MCF 10A (cell line): ENCODE measurements around the gene ZNF311. TPM values are rescaled to one million over a fixed set of nuclear protein-coding genes. Genes with fewer than 3 reads are reported as not detected.

Experiments
- BruUV-seq: library from RNA; stranded (reverse); fragments of 400-500 nt; replicated peaks from 2 replicates; lab custom pipeline; 2021; lab: Mats Ljungman, UMichigan
- CTCF ChIA-PET: fragments of 300-600 bp; sonication (Branson Sonifier 250); formaldehyde crosslinking; extraction: SDS; loops from one replicate; lab custom pipeline; 2021; ENCODE audit warnings: antibody characterized with exemption, inconsistent platforms; lab: Yijun Ruan, JAX
- POLR2A ChIA-PET: fragments of 300-600, 350-650 bp; sonication (Branson Sonifier 250); formaldehyde crosslinking; extraction: SDS; loops from one replicate; lab custom pipeline; 2020; ENCODE audit warnings: antibody characterized with exemption, inconsistent platforms; lab: Yijun Ruan, JAX
- DNase-seq: peaks from one replicate; pipeline ENCODE4 v3.0.0-alpha.2; 2018; ENCODE audit not compliant: unreplicated experiment
- H3K27ac Mint-ChIP-seq: one replicate; pipeline ENCODE4 v1.8.0; 2022; ENCODE audit warnings: mild to moderate bottlenecking, low read depth, mixed read lengths; ENCODE audit not compliant: unreplicated experiment
- H3K27me3 Mint-ChIP-seq: one replicate; pipeline ENCODE4 v1.8.0; 2022; ENCODE audit warnings: mixed read lengths; ENCODE audit not compliant: insufficient read depth, unreplicated experiment
- H3K36me3 Mint-ChIP-seq: one replicate; pipeline ENCODE4 v1.8.0; 2022; ENCODE audit warnings: mild to moderate bottlenecking, moderate library complexity, mixed read lengths; ENCODE audit not compliant: insufficient read depth, unreplicated experiment
- H3K4me1 Mint-ChIP-seq: one replicate; pipeline ENCODE4 v1.8.0; 2022; ENCODE audit warnings: mixed read lengths; ENCODE audit not compliant: insufficient read depth, unreplicated experiment
- H3K4me3 Mint-ChIP-seq: one replicate; pipeline ENCODE4 v1.8.0; 2022; ENCODE audit warnings: mild to moderate bottlenecking, moderate library complexity, mixed read lengths; ENCODE audit not compliant: unreplicated experiment
- H3K9me3 Mint-ChIP-seq: one replicate; pipeline ENCODE4 v1.8.0; 2022; ENCODE audit warnings: mixed read lengths; ENCODE audit not compliant: unreplicated experiment
- CTCF ChIP-seq: fragments of 200-600 bp; IDR thresholded peaks from one replicate; pipeline ENCODE4 v1.8.0; 2022; ENCODE audit warnings: antibody characterized with exemption, mild to moderate bottlenecking; ENCODE audit not compliant: unreplicated experiment
- intact Hi-C: fragments of 100-400 bp; cut with micrococcal nuclease; formaldehyde crosslinking; loops from 2 replicates; pipeline ENCODE4 v1.14.1; 2022
- total RNA-seq: library from RNA; stranded (reverse); gene quantifications from 2 replicates; pipeline ENCODE4 v1.2.3, GENCODE V29; 2022

ZNF311 gene
- total RNA-seq, 1 experiment from 2014 or later, result 3.6 TPM

GRCh38 chr6:28983838-28984237 lies 21.3 kb downstream of the ZNF311 start:
- ChIA-PET POLR2A (interaction anchor here (0.7 to 7.1 kb wide), 10 partner anchors 14 to 149 kb away, joined by 3 to 121 read pairs (median 14); partner anchors contain the start of genes TRIM27 and ZNF311), CTCF (interaction anchor here (0.6 to 3.3 kb wide), 4 partner anchors 30 to 441 kb away, joined by 3 to 14 read pairs (median 5); no protein-coding TSS in a partner anchor)
- peaks cover 24% of the 10 kb centered on the region for H3K4me1 Mint-ChIP-seq
- H3K9me3 Mint-ChIP-seq, result no peaks in the 10 kb centered on the region
- intact Hi-C loops, result loop anchor here (2.0 to 5.0 kb wide), 3 partner anchors 33 to 102 kb away; no protein-coding TSS in a partner anchor
- BruUV-seq, result no TSS peak
- no peak for TF ChIP-seq CTCF
- DNase-seq, result no peak
- peak overlapping the region; percentile 81 for H3K4me3 Mint-ChIP-seq
- no peaks in the 10 kb centered on the region for H3K27me3 Mint-ChIP-seq
- H3K36me3 Mint-ChIP-seq, result peaks cover 24% of the 10 kb centered on the region
- H3K27ac Mint-ChIP-seq, result peak overlapping the region; percentile 96

DNA sequence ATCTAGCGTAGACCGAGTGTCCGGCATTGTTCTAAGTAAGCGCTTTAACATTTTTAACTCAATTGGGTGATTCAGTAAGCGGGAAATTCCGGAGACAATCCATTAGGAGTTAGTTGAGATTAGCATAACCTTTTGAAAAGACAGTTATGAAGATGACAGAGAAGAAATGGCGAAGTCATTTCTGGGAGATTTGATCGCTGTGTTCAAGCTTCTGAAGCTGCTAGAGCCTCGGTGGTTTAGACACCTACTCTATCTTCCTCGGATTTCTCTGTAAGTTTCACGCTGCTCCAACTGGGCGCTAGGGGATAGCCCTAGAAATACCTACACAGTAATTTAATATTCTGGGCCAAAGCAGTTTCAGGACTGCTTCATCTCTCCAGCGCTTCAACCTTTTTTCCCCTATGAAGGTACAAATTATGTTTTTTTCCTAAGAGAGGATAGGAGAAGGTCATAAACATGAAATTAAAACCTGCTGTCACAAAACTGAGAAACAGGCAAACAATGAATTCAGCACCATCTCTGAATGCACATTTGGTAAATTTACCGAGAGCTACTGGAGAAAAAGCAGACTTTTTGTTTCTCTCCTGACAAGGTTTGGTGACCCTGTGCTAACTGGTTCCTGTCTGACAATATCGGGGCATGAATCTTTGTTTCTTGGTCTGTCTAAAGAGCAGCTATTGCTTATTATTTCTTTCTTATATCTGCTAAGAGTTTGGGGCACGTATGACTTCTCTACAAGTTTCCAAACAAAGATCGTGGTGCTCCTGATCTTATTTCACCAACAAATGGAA lies 22.4 kb downstream of the ZNF311 start:
- peak overlapping the region; percentile 91 for H3K27ac Mint-ChIP-seq
- DNase-seq, result peak; percentile 80
- CTCF ChIA-PET, result interaction anchor here (0.7 to 3.3 kb wide), 7 partner anchors 13 to 575 kb away, joined by 3 to 14 read pairs (median 3); no protein-coding TSS in a partner anchor
- no peaks in the 10 kb centered on the region for H3K27me3 Mint-ChIP-seq
- no peak for TF ChIP-seq CTCF
- H3K36me3 Mint-ChIP-seq, result peaks cover 24% of the 10 kb centered on the region
- H3K9me3 Mint-ChIP-seq, result no peaks in the 10 kb centered on the region
- POLR2A ChIA-PET, result interaction anchor here (0.6 to 7.1 kb wide), 13 partner anchors 21 to 1852 kb away, joined by 3 to 121 read pairs (median 5); partner anchors contain the start of gene TRIM27
- intact Hi-C loops, result loop anchor here (1.0 to 5.0 kb wide), 4 partner anchors 41 to 170 kb away; no protein-coding TSS in a partner anchor
- H3K4me1 Mint-ChIP-seq, result peaks cover 33% of the 10 kb centered on the region
- peak overlapping the region; percentile 75 for H3K4me3 Mint-ChIP-seq
- BruUV-seq, result no TSS peak

- intact Hi-C loops, result loop anchor here (1.0 to 5.0 kb wide), 6 partner anchors 29 to 170 kb away; partner anchors contain the start of gene TRIM27
- no peaks in the 10 kb centered on the region for H3K9me3 Mint-ChIP-seq
Observed at GRCh38 chr6:28981833-28982475, 23.2 kb downstream of the ZNF311 start.

More at GRCh38 chr6:28981833-28982475, 23.2 kb downstream of the ZNF311 start:
- H3K4me1 Mint-ChIP-seq, result peaks cover 37% of the 10 kb centered on the region
- DNase-seq, result peak; percentile 93
- H3K27me3 Mint-ChIP-seq, result no peaks in the 10 kb centered on the region
- peak overlapping the region; percentile 91 for H3K27ac Mint-ChIP-seq
- TF ChIP-seq CTCF, result no peak
- peak overlapping the region; percentile 75 for H3K4me3 Mint-ChIP-seq
- CTCF ChIA-PET, result interaction anchor here (0.6 to 1.1 kb wide), 3 partner anchors 12 to 771 kb away, joined by 3 read pairs; no protein-coding TSS in a partner anchor
- BruUV-seq, result no TSS peak
- H3K36me3 Mint-ChIP-seq, result peaks cover 24% of the 10 kb centered on the region
- POLR2A ChIA-PET, result interaction anchor here (0.6 to 7.1 kb wide), 14 partner anchors 22 to 1174 kb away, joined by 3 to 121 read pairs (median 5); partner anchors contain the start of gene TRIM27
